ENCODE measurements around the gene SAP30BP.
A peak's percentile ranks its signal among the peaks of the same experiment; 100 is the strongest.

SAP30BP gene

DNA sequence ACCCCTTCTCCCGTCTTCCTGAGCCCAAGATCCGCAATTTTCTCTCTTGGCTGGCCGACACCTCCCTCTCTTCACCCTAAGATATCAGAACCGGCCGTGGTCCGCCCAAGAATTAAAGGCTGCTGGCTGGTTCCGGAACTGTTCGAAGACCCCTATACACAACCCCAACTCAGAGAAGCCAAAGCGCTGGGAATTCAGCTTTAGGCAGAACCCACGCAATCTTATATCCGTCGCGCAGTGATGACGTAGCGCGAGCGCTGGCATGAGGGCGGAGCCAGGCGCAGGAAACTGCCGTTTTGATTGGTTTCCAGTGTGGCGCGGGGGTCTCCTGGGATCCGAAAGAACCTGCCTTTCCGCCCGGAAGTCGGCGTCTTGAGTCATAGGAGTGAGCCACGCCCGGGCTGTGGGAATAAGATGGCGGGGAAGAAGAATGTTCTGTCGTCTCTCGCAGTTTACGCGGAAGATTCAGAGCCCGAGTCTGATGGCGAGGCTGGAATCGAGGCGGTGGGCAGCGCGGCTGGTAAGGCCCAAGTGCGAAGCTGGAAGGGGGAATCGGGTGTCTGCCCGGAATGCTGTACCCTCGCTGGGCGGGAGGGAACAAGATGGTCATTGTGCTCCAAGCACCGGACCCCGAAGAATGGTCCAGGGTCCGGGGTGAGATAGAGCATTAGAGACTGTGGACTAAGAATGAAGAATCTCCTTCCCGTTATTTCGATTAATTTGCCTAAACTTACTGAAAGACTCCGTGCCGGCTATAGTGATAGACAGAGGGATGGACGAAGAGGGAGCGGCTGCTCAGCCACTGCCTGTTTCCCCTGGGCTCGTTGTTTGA lies at the start of gene SAP30BP, which contains the start of gene RECQL5:
TSS of gene SAP30BP (plus strand) at position 380 of the 832 bp plus-strand sequence. CDS start at position 415, 35 bp downstream.
TSS of gene RECQL5 (minus strand) at position 196 of the 832 bp plus-strand sequence. CDS start 597 bp downstream, outside the sequence.
- peak; percentile 98 for DNase-seq (ENCODE audit: low spot score)

DNA sequence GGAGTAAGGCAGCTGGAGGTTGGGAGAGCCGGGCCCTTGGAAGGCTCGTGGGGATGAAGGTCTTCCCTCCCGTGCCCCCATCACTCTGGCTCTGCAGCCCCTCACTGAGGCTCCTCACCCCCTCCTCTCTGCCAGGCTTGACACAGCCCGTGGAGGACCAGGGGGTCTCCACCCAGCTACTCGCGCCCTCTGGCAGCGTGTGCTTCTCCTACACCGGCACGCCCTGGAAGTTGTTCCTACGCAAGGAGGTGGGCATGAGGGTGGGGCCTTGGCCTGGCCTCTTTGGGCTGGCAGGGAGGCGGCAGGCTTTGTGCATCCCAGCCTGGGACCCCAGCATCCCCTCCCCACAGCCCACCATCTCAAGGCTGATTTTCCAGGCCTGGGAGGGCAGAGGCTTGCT lies 49.5 kb upstream of the SAP30BP start:
- no peak for DNase-seq (ENCODE audit: low spot score)

DNA sequence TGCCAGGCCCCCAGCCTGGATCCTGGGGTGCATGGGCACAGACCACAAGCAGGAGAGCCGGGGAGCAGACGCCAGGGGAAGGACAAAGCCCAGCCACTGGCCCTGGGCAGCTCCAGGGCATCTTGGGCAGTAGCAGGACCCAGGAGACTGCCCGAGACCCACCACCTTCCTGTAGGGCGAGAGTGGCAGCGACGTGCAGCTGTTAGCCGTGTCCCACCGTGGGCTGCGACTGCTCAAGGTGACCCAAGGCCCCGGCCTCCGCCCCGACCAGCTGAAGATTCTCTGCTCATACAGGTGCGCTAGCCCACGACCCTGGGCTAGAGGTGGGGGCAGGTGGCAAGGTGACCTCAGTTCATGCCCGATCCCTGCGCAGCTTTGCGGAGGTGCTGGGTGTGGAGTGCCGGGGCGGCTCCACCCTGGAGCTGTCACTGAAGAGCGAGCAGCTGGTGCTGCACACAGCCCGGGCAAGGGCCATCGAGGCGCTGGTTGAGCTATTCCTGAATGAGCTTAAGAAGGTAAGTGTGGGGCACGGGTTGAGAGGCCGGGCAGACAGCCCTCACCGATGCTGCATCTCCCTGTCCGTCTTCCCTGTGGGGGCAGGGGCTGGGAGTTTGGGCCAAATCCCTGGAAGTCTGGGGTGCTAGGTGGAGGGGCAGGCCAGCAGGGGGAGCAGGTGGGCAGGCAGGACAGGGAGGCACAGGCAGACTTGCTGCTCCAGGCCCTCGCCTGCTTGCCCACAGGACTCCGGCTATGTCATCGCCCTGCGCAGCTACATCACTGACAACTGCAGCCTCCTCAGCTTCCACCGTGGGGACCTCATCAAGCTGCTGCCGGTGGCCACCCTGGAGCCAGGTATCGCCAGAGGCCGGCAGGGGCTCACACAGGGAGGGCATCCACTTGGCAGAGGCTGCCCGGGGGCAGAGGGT lies 47.4 kb upstream of the SAP30BP start:
- peak; percentile 37 for DNase-seq (ENCODE audit: low spot score)

- no peak for DNase-seq (ENCODE audit: low spot score)
Observed at GRCh38 chr17:75621489-75621888, 45.6 kb upstream of the SAP30BP start.

DNA sequence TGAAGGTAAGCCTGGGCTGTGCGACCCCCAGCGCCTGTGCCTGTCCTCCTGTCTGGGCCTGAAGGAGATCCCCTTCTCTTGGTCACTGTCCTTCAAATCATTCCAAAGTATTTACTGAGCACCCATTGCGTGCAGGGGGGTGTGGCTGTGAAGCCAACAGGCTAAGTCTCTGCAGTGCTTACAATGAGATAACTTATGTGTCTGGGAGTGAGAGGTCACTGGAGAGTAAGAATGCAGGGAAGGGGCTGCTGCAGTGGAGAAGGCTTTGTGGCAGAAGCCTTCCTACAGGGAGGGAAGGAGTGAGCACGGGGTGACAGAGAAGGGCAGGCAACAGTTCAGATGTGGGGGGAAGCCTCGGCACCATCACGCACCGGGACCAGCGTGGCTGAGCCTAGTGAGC lies 45.1 kb upstream of the SAP30BP start:
- no peak for DNase-seq (ENCODE audit: low spot score)

- DNase-seq (ENCODE audit: low spot score) = no peak
Observed at GRCh38 chr17:75622771-75623273, 44.3 kb upstream of the SAP30BP start.

DNA sequence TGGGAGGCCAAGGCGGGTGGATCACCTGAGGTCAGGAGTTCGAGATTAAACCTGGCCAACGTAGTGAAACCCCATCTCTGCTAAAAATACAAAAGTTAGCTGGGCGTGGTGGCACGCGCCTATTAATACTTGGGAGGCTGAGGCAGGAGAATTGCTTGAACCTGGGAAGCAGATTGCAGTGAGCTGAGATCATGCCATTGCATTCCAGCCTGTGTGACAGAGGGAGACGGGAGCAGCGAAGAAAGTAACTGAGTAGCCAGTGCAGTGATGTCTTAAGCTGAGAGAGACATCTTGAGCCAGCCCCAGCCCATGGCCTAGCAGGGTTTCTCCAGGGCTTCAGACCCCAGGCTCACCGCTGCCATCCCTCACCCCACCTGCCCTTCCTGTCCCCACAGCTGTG lies 43.8 kb upstream of the SAP30BP start:
- DNase-seq (ENCODE audit: low spot score) = no peak

DNA sequence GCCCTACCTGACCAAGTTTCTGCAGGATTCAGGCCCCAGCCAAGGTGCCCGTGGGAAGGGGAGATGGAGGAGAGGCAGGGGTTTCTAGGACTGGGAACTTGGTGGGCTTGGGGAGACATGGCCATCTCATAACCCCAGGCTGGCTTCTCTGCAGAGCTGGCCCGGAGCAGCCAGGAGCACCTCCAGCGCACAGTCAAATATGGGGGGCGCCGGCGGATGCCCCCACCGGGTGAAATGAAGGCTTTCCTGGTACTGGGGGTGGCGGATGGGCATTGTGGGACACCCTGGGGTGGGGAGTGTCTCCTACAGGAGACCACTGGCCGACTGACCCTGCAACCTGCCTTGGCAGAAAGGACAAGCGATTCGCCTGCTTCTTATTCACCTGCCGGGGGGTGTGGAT lies 43.1 kb upstream of the SAP30BP start:
- DNase-seq (ENCODE audit: low spot score) = no peak

- DNase-seq (ENCODE audit: low spot score) = no peak
Observed at GRCh38 chr17:75624714-75625345, 42.3 kb upstream of the SAP30BP start.

DNA sequence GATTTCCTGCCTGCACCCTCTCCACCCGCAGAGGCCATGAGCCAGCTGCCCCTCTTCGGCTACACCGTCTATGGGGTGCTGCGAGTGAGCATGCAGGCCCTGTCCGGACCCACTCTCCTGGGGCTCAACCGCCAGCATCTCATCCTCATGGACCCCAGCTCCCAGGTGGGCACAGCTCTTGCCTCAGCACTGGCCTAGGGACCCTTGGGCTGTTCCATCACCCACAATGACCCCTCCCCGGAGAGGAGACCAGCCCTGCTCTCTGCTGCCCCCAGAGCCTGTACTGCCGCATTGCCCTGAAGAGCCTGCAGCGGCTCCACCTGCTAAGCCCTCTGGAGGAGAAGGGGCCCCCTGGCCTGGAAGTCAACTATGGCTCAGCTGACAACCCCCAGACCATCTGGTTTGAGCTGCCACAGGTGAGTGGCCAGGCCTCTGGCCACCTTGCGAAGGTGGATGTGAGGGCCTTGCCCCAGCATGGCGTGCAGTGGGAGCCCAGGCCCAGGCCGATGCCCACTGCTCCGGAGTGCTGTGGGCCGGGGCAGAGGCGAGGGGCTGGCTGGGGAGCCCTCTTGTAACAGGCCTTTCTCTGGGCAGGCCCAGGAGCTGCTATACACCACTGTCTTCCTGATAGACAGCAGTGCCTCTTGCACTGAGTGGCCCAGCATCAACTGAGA lies 41.2 kb upstream of the SAP30BP start:
- peak; percentile 74 for DNase-seq (ENCODE audit: low spot score)

GRCh38 chr17:75626496-75627038 lies 40.6 kb upstream of the SAP30BP start:
- peak; percentile 25 for DNase-seq (ENCODE audit: low spot score)

DNA sequence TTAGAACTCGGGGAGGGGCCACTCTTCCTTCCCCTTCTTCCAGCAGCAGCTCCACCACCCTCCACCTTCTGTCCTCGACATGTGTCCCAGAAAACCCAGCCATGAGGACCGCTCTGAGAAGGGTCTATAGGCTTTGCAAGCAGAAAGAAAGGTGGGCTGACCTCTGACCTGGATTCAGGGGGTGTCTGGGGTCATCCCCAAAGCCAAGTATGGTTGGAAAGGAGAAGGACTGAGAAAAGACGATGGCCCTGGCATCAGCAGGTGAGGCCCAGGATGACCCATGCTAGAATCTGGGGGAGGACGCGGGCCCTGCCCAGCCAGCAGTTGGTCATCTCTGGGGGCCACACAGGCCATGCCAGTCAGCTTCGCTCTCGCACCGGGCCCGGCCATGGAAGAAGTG lies 40.0 kb upstream of the SAP30BP start:
- no peak for DNase-seq (ENCODE audit: low spot score)

GRCh38 chr17:75628425-75628824 lies 38.7 kb upstream of the SAP30BP start:
- no peak for DNase-seq (ENCODE audit: low spot score)

DNA sequence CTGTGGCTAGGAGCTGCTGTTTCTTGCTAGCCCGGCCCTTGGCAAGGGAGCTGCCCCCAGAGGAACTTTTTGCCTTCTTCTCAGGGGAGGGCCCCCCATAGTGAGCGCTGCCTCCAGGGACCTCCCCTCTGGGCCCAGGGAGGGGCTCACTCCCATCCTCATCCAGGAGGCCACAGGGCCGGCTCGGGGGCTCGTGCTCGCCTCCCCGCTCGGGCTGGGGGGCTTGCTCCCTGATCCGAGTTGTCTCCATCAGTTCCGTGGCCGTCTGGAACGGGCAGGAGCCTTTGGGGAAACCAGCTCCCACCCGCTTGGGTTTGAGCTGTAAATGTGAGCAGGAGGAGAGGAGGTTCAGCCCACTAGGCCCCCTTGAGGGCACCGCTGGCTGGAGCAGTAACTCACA lies 38.0 kb upstream of the SAP30BP start:
- DNase-seq (ENCODE audit: low spot score) = no peak

GRCh38 chr17:75630071-75630917 lies 36.8 kb upstream of the SAP30BP start:
- no peak for DNase-seq (ENCODE audit: low spot score)

DNA sequence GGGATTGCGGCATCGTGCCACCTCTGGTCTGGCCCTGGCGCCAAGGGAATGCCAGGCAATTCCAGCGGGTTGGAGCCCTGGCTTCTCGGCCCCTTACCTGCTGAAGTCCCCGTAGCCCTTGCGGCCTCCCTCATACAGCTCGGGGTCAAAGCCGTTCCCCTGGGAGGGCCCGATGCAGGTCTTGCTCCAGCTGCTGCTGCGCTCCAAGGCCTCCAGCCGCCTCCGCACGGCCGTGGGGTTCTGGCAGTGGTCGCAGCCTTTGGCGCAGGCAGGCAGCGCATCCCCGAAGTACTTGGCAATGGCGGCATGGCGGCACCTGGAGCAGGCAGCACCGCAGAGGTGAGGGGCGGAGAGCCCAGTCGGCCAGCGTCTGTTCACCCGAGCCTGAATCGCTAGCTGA lies 35.8 kb upstream of the SAP30BP start:
- no peak for DNase-seq (ENCODE audit: low spot score)

DNA sequence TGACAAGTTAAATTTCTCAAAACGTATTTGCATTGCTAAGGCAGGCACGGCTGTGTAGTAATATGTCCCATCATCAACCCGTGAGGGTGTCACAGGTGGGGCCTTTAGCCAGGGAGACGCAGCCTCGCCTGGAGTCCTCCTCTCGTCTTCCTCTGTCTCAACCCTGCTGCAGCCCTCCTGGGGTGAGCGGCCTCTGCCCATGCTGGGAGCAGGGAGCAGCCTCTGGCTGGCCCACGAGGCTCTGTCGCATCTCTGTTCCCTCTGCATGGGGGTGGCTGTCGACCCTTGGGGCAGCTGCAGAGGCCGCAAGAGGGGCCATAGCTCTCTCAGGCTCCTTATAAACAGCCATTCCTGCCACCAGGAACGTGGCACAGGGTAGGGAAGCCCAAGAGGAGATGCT lies 34.7 kb upstream of the SAP30BP start:
- DNase-seq (ENCODE audit: low spot score) = no peak

- DNase-seq (ENCODE audit: low spot score) = peak; percentile 84
Observed at GRCh38 chr17:75632863-75633485, 34.2 kb upstream of the SAP30BP start, which contains the start of gene SMIM5. SMIM5 (plus strand) TSS chr17:75633434; CDS start chr17:75640202, 6,768 bp downstream.

- DNase-seq (ENCODE audit: low spot score) = no peak
Observed at GRCh38 chr17:75633486-75634375, 33.4 kb upstream of the SAP30BP start.
